Esophagus mucosa (tissue), 1 donor: ENCODE results near the gene TP53RK. TPM values are rescaled to one million over a fixed set of nuclear protein-coding genes. Genes with fewer than 3 reads are reported as not detected.
"Not testable (repeated sequence)": the region's sequence is repeated elsewhere in the genome, so short reads cannot be mapped to it uniquely, and the experiment has no call there.

Source experiments
- ATAC-seq: fragments of 200-7000 bp; cut with Tn5 transposase; one replicate; pipeline ENCODE4 v1.9.1; 2020
- total RNA-seq: library from RNA; stranded (reverse); gene quantifications from one replicate; pipeline ENCODE4 v1.2.4, GENCODE V29; 2023
- donor health status: DM: yes; HTN: yes; CAD: no.

The TP53RK gene
- total RNA-seq, 1 donor from 2014 or later, result 7.8 TPM

DNA sequence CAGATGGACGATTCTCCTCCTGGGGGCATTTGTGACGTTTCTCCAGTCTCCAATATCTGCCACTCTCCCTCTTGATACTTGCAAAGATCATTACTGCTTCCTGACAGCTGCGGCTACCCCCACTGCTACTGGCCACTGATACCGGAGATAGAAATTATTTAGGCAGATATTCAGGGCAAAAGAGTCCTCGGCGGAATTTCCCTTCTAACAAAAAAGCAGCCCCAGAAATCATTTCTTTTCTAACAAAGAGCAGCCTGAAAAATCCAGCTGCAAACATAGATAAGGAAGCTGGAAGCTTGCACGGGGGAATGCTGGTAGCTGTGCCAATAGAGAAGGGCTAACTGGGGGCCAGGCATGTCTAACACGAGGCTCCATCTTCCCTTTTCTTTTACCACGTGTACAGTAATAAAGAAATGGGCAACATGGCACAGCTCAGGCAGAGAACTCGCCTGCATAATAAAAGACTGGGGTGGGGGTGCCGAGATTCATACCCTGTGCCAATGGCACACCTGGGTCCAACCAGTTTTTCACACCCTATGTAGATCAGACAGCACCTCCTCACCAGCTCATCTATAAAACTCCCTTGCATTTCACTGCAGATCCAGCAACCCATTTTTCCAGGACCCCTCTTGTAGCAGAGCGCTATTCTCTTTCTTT lies 6.1 kb downstream of the TP53RK start:
- ATAC-seq, result peak; percentile 5

DNA sequence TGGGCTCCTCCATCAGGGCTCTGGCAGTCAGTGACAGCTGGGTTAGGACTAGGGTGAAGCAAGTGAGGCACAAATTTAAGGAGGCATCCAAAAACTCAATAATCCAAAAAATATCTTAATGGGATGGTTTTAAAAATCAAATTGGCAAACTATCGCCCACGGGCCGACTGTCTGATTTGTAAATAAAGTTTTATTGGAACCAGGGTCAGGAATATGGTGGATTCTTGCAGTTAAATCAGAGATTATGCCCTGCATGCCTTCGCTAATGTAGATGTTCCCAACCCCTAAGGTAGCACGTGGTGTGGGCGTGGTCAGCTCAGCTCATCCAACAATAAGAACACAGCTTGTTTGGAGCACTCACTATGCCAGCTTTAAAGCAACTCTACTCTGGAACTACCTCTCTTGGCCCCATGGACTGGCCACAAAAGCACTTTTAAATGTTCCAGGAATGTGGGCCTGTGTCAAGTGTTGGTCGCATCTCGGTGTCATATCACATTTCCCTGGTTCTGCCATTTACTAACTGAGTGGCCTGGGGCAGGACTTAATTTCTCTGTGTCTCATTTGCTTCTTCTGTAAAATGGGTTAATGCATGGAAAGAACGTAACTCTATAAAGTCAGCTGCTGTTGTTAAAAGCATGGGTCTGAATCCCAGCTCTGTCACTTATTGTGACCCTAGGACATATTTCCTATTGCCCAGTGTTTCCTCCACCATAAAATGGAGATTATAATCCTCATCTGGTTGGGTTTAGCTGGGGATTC lies 7.0 kb downstream of the TP53RK start:
- ATAC-seq, result no peak

DNA sequence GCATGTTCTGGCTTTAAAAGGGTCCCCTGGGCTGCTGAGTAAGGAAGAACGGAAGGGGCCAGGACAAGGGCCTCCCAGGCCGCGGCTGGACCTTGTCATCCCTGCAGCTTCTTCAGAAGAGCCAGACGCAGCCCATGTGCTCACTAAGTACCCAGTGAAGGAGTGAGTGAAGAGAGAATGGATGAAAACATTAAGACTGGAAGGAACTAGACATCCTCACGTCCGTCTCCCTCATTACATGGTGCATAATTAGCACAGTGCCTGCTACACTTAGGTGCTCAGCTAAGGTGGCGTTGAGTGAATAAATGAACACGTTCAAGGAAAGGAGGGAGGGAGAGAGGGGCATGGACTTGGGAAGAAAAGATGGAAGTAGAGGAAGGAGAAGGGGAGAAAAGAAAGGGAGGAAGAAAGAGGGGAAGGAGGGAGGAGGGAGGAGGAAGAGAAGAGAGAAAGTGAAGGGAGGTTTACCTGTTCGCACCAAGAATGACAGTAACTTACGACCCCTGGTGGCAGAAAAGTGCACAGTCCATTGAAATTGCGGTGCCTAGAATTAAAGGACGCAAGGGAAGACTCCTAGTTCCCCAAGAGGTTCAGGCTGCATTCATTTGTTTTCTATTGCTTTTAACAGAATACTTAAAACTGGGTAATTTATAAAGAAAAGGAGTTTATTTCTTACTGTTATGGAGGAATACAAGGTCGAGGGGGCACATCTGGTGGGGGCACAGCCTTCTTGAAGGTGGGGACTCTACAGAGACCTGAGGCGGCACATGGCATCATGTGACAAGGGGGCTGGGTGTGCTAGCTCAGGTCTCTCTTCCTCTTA lies 8.0 kb downstream of the TP53RK start:
- peak; percentile 30 for ATAC-seq

DNA sequence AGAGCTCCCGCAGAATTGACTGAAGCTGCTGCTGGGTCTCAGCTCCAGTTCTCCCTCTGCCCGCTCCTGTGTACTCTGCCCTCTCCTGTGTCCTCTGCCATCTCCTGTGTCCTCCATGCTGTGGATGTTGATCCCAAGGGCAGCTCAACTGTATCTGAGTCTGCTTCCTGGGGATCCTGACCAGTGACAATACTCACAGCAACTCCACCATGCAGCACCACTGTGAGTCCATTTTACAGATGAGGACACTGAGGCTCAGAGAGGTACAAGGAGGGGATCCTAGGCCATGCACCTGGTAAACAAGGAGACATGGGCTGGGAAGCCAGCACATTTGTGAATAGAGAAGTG lies 8.6 kb downstream of the TP53RK start:
- ATAC-seq, result no peak

- no peak for ATAC-seq
Measured at GRCh38 chr20:46678516-46678915, 10.7 kb downstream of the TP53RK start.

DNA sequence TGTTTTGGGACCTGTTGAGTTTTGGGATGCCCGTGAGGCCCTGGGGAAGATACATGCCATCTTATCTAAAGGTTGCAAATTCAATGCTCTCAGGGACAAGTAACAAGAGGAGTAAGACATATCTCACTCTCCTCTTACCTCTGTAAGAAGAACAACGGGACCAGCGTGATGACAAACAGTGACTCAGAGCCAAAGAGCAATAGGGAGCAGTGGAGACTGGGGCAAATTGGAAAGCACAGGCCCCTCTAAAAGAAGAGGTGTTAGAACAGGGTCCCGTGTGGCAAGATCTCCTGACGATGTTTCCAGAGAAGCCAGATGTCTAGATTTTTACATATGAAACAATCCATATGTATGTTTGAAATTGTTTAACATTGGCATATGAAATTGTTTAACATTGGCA lies 11.6 kb downstream of the TP53RK start:
- no peak for ATAC-seq

DNA sequence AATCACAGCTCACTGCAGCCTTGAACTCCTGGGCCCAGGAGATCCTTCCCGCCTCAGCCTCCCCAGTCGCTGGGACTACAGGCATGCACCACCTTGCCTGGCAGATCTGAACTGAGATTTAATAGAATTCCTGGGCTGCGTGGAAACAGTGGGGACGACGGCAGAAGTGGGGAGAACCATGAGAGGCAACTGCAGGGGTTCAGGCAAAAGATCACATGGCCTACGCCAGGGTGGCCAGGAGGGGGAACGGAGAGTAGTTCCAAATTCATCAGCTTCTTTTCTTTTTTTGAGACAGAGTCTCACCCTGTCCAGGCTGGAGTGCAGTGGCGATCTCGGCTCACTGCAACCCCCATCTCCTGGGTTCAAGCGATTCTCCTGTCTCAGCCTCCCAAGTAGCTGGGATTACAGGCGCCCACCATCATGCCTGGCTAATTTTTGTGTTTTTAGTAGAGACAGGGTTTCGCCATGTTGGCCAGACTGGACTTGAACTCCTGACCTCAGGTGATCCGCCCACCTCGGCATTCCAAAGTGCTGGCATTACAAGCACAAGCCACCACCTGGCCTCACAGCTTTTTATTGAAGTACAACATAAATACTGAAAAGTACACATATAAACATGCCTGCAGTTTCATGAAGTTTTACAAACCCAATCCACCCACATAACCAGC lies 12.5 kb downstream of the TP53RK start:
- not testable (repeated sequence) for ATAC-seq

DNA sequence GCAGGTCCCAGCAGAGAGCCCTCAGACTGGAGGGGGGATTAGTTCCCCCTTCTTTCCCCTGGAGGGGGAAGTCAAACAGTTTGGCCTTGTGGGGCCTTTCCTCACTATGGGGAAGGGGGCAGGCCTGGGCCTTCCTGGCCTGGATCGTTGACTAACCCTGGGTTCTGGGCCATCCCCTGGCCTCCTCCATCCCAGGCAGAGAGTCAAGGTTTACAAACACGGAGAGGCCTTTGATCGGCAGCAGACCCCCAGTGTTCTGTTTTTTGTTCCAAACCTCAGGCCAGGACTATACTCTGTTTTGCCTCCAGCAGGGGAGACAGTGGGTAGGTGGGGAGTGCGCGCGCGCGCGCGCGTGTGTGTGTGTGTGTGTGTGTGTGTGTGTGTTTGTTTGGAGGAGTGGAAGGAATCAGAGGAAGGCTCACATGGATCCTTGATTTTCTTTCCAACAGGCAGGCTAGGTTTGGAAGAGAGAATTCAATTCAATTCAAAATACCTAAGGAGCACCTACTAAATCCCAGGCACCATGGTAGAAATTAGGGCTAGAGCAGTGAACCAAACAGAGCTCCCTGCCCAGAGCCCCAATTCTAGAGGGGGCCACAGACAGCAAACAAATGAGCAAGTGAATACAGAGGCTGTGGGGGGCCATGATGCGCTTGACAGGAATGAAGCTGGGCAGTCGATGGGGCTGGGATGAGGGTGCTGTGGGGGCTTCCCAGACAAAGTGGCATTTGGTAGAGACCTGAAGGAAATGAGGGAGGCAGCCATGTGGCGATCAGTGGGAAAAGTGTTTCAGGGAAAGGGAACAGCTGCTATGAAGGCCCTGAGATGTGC lies 14.8 kb downstream of the TP53RK start:
- no peak for ATAC-seq

- ATAC-seq, result no peak
Measured at GRCh38 chr20:46673394-46674252, 15.6 kb downstream of the TP53RK start.

GRCh38 chr20:46672543-46673148 lies 16.6 kb downstream of the TP53RK start:
- ATAC-seq, result no peak

GRCh38 chr20:46671866-46672542 lies 17.2 kb downstream of the TP53RK start:
- ATAC-seq, result no peak

- no peak for ATAC-seq
Measured at GRCh38 chr20:46670585-46671584, 18.4 kb downstream of the TP53RK start.

DNA sequence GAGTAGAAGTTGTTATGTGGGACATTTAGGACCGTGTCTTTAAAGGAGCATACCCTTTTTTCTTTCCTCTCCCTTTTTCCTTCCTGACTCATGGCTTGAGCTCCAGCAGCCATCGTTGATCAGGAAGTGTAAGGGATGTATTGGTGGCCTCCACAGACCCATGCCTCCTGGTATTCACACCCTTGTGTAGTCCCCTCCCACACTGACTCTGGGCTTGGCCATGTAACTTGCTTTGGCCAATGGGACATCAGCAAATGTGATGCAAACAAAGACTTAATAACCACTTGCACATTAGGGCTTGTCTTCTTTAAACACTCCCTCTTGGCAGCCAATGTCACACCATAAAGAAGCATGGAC lies 19.0 kb downstream of the TP53RK start:
- ATAC-seq, result no peak

GRCh38 chr20:46666818-46667515 lies 22.3 kb downstream of the TP53RK start:
- ATAC-seq, result no peak

DNA sequence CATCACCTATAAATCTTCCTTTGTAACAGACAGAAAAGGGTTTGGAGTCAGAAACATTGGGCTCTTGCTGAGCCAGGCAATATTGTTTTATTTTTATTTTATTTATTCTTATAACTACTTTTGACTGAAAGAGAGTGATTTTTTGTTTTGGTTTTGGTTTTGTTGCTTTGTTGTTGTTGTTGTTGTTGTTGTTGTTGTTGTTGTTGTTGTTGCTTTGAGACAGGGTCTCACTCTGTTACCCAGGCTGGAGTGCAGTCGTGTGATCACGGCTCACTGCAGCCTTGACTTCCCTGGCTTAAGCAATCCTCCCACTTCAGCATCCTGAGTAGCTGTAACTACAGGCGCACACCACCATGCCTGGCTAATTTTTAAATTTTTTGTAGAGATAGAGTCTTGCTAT lies 22.9 kb downstream of the TP53RK start:
- ATAC-seq, result no peak

- no peak for ATAC-seq
Measured at GRCh38 chr20:46665602-46666001, 23.6 kb downstream of the TP53RK start.

DNA sequence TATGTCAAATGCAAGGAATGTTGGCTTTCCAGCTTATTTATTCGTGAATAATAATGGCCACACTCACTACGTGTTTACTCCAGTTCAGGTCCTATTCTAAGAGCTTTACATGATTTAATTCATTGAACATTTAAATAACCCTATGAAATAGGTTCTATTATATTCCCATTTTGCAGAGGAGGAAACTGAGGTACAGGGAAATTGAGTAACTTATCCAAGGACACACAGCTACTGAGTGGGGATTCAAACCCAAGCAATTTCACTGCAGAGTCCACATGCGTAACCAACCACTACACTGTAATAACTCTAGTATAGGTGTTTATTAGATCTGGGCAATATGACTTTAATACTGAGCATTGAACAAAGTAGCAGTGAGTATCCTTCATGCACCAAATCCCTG lies 25.7 kb downstream of the TP53RK start:
- ATAC-seq, result no peak

DNA sequence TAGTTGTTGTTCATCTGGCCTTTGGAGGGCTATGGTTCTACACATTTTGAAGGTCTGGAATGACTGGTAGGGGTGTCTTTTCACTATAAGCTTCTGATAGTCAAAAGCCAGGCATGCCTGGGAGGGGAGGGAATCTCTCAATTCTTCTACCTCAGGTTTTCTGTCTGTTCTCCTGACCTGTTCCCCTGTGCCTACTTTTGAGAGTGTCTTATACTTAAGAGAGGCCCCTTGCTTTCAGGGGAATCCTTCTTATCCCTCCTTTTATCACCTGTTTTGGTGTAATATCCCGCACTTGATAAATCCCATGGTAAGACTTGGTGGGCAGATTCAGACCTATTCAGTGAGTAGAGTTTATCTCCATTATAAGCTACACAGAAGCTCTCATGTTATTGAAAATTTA lies 27.6 kb downstream of the TP53RK start:
- no peak for ATAC-seq
